HCEC 1CT (cell line): ENCODE data around the gene MACROD1.

ENCODE experiments used
- DNase-seq: peaks from one replicate; pipeline ENCODE4 v3.0.0-alpha.2; 2017

MACROD1 gene

DNA sequence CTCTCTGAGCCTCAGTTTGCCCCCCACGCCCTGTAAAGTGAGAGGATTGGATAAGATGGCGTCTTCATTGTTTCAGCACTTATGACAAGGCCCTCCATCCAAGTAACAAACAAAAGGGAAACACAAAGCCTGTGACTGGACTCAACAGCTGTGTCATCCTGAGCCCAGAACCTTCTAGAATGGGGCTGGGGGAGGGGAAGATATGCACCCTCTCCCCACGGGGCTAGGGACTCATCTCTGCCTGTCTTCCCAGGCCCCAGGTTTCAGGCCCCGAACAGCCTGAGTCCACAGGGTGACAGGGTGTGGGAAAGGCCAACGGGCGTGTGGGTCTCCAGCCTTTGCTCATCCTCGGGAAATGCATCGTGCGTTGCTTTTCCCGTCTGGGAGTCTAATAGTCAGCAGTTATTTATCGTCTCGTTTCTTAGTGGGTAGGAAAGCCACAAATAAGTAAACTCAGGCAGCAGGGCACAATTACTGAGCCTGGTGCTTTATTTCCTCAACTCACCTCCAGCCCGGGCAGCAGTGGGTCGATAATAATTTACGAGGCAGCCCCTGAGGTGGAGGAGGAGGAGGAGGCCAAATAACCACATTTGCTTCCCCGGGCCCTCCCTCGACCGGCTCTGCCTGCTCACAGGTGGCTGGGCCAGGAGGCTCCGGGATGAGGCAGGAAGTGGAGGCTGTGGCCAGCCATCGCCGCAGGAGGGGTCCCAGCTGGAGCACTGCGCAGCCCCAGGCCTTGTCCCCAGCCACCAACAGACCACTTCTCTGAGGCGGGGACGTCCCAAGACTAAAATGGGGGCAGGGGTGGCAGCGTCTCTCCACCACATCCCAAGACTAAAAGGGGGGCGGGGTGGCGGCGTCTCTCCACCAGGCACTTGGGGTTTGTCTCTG is 75.8 kb downstream of the MACROD1 start:
- DNase-seq, result no peak

DNA sequence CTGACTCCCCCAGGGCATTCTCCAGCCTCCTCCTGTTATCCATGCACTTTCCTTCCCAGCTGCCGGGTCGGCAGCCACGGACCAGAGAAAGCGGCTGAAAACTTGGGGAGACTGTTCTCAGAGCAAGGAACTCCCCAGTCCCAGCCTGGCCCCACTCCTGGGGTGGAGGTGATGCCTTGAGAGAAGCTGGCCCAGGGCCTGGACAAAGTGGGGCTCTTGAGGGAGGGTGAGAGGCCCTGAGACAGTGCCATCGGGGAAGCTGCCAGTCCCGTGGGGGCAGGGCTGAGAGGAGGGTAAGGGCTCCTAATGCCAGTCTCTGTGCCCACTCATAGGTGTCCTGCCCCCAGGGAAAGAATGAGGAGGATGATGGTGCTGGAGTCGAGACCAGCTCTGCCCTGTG is 76.4 kb downstream of the MACROD1 start:
- DNase-seq, result no peak

DNA sequence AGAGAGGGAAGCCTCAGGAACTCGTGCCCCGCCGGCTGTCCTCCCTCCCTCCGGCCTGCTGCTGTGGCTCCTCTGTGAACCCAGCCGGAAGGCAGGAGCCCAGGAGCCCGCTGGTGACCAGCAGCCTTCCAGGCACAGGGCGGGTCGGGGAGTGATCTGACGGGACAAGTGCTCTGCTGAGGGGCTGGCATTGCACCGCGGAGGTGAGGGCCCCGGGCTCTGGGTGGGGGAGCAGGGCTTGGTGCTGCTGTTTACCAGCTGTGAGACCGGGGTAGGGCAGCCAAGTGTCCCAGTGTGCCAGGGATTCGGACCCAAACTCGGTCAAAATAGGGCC is 76.9 kb downstream of the MACROD1 start:
- no peak for DNase-seq

DNA sequence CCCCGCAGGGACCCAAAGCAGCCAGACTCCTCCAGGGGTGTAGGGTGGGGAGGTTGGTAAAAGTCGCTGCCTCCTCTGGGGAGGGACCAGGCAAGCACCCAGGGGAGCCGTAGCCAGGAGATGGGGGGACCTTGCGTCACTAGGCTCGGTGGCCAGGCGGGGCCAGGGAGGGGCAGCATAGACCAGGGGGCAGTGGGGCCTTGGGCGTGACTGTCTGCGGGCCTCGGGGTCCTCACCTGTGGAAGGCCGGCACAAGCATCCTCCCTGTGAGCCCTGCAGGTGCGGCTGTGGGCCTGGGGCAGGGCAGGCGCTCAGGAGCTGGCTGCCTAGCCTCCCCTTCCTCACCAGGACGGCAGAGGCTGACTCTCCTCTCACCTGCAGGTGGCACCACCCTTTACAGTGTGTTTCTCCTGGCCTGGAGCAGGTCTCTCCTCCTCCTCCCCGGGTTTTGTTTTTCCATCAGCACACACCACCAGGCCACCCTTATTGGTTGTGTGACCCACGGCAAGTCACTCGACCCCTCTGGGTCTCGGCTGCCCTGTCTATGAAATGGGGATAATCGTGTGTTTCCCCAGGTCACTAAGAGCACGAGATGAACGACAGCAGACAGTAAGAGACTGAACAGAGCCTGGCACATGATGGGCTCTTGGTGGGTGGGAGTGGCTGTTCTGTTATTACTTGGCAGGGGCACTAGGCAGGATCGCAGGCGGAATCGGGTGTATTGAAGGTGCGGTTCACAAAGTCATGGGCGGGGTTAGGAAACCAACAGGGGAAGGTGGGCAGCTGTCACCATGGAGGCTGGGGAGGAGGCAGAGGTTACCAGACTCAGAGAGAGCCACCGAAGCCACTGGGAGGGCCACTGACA is 77.5 kb downstream of the MACROD1 start:
- DNase-seq, result no peak

DNA sequence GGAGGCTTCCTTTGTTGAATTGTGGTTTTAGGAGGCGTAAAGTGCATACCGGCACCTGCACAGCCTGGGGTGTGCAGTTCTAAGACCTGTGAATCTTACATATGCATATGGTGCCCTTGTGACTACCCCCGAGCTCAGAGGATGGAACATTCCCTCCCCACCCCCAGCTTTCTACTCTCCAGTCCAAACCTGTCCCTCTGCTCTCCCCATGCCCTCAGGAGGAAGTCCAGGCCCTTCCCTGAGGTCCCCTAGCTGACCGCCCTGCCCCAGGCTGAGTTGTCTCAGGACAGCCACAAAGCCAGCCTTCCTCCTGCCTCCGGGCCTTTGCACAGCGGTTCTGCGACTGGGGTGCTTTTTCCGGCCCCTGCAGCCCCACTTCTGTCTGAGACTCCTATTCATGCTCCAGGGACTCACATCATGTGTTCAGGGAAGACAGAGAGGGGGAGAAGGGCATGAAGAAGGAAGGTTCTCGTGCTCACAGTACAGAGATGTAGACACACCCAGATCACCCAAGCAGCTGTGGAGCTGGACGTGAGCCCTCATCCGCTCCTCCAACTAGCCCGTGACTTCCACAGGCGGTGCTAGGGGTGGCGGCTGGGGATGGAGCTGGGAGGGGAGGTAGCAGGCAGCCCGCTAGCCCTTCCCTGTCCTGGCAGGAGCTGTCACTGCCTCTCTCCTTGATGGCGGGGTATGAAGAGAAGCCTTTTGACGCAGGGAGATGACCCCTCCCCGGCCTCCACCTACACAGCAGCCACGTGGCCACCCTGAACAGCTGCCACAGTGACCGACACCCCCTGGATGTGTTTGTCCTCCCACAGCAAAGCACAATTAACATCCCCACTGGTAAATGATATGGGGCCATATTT is 79.4 kb downstream of the MACROD1 start:
- DNase-seq, result no peak

DNA sequence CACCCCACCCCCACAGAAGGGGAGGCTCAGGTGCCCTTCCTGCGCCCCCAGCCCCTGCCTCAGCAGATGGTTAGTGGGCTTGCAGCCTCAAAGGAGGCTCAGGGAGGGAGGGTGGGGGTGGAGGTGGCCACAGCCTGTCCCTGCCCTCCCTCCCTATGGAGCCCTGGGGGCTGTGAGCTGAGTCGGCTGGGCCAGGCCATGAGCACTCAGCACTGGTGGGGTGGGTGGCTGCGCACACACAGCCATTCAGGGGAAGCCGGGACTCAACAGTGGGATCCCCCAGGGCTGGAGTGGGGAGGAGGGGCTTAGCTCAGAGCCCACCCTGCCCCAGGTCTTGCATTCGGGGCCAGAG is 80.0 kb downstream of the MACROD1 start:
- no peak for DNase-seq

DNA sequence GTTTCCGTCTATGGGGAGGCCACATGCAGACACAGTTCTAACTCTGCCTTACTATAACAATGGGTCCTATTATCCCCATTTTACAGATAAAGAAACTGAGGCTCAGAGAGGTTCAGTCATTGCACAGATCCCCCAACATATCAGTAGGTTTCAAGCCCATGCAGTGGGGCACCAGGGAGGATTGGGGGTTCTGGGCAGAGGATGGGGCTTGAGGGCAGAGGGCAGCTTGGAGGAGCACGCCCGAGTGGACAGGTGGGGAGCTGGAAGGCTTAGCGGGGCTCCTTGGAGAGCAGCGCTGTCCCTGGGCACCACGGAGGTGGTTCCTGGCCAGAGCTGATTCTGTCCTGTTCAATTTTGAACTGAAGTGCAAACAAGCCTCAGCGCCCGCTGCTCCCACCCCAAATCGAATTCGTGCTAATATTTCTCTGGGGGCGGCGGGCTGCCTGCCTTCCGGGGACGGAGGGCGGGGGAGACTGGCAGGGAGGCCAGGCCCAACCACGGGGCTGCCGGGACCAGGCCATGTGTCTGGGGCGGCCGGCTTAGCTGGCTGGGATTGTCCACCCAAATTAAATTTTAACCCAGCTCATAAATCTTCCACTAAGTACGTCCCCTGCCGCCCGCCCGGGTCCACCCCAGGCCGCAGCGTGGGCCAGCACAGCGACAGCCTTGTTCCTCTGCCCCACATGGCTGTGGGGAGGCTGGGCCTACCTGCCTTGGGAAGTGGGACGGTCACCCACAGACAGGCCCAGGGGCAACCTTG is 80.8 kb downstream of the MACROD1 start:
- DNase-seq, result no peak

DNA sequence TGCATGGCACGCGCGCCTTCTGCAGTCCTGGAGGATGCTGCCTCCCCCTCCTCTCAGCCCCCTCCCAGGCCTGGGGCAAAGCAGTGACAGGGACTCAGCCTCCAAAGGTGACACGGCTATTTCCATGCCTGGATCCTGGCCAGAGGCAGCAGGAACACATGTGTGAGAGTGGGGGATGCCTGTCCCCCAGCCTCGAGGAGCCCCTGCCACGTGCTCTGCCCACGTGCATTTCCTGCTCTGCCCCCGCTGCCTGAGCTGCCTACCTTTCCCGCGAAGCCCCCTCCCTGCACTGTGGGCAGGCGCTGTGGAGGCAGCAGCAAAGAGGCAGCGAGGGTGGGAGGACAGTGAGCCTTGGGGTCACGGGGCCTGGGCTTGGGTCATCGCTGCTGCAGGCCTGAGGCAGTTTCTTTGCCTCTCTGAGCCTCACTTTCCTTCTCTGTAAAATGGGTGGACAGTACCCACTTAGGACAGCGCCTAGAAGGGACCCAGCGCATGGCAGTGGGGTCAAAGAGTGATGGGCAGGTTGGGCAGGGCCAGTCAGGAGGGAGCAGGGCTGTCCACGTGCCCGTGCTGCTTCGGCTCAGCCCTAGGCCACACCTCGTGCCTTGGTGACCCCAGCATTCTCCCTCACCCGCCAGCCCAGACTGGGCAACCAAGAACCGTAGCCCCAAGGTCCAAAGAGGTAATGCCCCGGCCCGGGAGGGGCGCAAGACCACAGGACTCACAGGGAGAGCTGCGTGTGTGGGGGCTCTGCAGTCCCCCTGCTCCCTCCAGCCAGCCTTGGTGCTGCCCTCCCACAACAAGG is 81.6 kb downstream of the MACROD1 start:
- DNase-seq, result no peak

DNA sequence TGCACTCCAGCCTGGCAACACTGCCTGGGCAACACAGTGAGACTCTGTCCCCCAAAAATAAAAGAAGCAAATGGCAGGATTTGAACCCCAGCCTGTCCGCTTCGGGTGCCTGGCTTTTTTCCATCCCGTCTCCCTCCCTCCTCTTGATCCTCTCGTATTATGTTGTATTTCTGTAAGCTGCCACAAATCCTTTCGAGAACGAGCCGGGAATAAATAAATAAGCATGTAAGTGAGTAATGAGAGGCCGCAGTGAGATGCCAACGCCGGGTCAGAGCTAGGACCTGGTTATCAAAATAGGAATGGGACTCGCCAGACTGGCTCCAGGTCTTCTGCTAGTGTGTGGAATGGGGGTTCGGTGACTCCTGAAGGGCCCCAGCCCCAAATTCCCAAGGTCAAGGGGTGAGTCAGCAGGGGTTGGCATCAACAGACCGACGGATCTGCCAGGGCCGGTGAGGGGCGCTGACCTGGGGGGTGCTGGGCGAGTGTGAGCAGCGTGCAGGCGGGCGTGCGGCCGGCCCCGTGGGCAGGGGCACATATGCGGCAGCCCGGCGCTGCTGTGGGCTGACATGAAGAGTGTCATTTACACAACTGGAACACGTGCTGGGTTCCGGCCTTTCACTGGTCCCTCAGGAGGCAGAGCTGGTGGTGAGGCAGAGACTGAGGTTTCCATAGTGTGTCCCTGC is 82.4 kb downstream of the MACROD1 start:
- peak; percentile 21 for DNase-seq

DNA sequence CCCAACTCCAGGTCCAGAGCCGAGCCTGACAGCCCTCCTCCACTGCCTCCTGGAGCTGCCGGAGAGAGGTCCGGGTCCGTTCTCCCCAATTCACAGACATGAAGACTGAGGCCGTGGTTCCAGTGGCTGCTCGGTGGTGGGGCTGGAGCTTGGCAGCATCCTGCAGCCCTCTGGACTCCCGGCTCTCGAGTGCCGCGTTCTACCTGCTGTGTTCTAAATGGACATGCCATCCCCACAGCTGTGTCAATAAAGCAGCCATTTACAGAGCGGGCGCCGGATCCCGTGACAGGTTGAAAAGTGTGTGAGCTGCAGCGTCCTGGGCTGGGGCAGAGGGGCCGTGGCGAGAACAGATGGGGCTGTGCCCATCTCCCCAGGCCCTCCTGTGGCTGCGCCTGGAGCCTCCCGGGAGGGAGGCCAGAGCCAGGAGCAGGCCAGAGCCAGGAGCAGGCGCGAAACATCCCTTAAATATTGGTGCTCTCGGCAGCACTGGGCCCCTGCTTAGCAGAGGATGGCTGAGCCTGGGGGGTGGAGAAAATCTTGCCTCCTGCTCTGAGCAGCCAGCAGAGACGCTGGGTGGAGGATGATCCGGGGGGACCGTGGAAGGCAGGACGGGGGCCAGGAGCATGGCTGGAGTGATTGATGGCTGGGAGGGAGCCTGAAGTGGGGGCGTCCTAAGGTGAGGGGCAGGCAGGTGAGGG is 84.0 kb downstream of the MACROD1 start:
- no peak for DNase-seq

DNA sequence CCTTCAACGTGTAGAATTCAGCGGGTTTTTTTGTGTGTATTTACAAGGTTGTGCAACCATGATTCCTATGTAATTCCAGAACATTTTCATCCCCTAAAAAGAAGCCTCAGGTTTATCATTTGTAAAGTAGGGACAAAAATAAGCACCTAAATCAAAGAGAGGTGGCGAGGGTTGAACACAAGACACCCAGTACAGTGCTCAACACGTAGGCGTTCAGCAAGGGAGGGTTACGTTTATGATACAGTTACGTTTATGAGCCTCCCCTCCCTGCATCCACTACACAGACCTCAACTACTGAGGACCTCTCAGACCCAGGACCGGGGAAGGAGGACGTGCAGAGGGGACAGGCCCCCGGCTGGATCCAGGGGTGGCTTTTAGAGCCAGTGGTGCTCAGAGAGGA is 85.5 kb downstream of the MACROD1 start:
- no peak for DNase-seq

DNA sequence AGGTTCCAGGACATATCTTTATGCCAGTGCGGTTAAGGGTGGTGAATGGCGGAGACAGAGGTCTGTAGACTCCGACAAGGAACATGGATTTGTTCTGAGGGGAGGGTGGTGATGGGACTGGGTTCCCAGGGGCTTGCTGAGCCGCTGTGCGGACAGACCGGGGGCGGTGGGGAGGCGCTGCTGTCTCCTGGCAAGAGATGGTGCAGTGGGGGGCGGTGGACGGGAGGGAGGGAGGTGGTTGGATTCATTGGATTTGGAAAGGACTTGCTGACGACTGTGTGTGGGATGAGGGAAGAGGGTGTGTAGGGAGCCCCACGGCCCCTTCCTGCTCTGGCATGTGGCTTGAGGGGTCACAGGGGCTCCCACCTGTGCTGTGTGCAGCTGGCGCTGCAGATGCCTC is 87.0 kb downstream of the MACROD1 start:
- DNase-seq, result no peak

DNA sequence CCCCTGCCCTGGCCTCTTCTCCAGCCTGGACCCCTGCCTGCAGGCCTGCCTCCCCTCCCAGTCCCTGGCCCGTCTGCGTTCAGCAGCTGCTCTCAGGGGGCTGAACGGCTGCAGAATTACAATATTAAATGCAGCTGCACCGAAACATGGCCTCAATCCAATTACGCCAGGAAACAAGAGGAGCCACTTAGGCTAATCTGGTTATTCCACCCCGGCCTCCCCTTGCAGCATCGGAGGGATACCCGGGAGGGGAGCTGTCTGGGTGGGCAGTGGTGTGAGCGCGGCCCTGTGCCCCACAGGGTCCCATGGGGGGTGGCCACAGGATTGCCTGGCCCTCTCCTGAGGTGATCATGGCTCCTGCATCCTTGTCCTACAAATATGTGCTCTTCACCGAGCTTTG is 87.6 kb downstream of the MACROD1 start:
- no peak for DNase-seq

DNA sequence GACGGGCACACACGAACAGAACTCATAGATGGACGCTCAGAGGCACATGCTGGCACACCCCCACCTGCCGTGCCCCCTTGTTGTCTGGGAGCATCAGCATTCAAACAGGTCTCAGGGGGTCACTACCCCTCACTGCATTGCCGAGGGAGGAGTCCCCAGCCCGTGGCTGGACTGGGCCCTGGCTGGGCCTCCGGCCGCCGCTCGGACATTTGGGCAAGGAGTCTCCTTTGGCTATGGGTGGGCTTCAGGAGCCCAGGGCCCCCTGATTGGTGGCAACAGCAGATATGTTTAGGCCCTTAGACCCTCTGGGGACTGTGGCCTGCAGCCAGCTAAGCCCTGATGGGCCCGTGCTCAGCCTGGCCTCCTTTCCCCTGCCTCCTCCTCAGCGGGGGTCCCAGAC is 88.3 kb downstream of the MACROD1 start:
- DNase-seq, result no peak

DNA sequence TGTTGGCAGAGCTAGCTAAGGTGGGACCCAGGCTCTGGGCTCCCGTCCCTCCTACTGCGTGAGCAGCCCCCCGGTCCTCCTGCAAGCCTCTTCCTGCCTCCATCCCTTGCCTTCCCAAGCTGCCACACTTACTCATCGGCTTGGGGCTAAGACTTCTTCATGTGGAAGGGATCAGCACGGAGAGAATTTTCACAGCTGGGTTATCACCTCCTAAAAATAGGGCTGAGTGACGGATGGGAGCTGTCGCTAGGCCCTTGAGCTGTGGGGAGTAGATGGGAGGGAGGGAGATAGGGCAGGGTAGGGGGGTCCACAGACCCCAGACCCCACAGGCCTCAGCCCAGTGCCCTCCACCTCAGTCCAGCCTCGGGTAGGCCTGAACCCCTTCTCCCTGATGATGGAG is 89.2 kb downstream of the MACROD1 start:
- DNase-seq, result no peak

DNA sequence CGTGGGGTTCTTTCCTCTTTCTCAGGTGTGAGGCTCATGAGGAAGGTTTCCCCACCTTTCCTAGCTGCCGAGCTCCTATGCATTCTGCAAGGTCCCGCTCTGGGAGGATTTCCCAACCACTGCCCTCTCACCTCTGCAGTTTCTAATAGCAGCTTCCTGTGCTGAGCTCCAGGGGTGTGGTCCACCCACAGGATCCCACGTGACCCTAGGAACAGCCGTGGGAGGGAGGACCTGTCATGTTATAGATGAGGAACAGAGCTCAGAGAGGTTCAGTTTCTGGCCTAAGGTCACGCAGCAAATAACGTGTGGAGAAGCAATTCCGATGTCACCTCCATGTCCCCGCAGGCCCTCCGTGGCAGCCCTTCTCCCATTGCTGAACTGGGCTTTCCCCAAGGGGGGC is 91.7 kb downstream of the MACROD1 start:
- DNase-seq, result no peak

DNA sequence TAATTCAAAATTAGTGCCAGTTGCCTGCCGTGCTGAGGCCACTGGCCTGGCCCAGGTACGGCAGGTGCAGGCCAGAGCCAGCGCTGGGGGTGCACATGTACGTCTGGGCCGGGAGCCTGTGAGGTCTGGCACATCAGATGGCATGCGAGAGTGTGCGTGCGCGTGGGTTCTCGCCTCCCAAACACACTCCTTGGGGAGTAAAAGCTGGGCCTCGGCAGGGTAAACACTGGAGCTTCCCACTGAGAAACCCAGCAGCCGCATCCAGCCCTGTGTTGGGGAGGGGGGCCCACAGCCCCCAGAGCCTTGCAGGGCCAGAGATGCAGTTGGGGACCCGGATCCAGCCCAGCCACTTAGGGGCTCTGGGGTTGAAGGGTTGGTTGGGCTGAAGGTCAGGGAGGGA is 92.4 kb downstream of the MACROD1 start:
- no peak for DNase-seq

DNA sequence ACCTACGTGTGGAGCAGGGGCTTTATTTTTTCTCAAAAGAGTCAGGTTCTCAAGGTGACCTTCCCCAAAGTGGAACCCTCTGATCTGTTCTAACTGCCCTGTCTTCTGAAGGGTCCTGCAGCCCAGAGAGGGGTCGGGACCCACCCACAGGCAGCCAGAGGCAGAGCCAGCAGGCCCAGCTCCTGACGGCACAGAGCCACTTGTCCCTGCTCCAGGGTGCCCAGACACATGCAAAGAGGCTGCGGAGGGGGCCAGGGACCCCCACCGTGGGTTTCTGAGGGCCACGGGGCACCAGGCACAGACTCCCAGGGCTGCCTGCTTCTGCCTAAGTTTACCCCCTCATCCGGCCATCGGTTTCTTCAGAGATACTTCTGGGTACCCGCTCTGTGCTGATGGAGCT is 93.0 kb downstream of the MACROD1 start:
- DNase-seq, result no peak

DNA sequence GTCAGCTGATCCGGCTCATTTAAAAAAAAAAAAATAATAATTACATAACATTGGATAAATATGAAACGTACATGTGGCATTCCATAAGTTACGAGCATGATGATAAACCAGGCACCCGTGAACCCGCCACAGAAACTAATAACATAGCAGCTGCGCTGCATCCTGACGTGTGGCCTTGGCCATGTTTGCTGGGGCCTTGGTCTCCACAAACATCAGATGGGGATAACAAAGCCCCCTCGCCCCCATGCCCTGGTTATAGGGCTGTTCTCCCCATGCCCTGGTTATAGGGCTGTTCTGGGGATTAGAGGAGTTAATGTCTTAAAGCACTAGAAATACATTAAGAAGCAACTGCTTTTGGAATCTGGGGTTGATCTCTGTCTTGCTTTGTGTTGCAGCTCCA is 93.5 kb downstream of the MACROD1 start:
- DNase-seq, result no peak

DNA sequence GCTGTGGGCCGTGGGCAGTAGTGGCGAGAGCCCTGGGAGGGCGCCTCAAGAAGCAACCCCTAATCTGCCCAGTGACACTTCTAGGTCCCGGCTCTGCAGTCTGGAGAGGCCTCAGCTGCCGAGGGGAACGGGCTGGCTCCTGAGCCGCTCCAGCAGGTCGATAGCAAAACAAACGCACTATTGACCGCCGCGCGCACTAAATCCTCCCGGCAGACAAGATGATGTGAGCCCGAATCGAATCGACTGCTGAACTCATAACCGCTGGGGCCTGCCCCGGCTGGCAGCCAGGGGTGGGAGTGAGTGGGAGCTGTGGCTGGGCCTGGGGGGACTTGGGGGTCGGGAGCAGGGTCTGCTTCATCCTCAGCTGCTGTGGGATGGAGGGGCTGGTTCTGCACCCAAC is 94.1 kb downstream of the MACROD1 start:
- no peak for DNase-seq

DNA sequence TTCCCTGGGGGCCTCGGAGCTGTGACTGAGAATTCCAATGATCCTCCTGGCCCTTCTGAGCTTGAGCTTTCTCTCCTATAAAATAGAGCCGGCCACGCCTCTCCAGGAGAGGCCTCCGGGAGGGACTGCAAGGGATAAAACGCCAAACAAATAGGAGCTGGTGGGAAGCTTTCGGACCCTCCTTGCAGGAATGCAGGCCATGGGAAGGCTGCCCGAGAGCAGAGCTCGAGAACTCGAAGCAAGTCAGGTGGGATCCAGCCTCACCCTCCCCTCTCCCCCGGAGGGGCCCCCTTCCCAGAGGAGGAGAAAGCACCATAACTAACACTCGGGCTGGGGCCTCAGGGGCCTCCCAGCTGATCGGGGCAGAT is 95.6 kb downstream of the MACROD1 start:
- DNase-seq, result no peak
